Gastrocnemius medialis (tissue), 4 donors: Measurements from ENCODE around the gene PRR5.
"Not testable (repeated sequence)": the region's sequence is repeated elsewhere in the genome, so short reads cannot be mapped to it uniquely, and the experiment has no call there.

Experiments
- POLR2A ChIP-seq, 2 donors: fragments of 450-650 bp; IDR thresholded peaks; one replicate each; pipeline ENCODE4 v1.6.1; 2017; ENCODE audit warnings: antibody characterized with exemption in 2 of 2, mild to moderate bottlenecking in 2 of 2, moderate library complexity in 2 of 2
- TF ChIP-seq, protein P1 (sequence below), 5 experiments: fragments of 450-650 bp in 3 of 5; fragments of 200-600 bp in 2 of 5; sonication (generic) in 2 of 5; IDR thresholded peaks in 4 of 5; conservative IDR thresholded peaks in 1 of 5; 1 replicate in 4 of 5; 2 replicates in 1 of 5; pipeline ENCODE4 v1.5.1; 2016 to 2019; ENCODE audit warnings: antibody characterized with exemption in 5 of 5, mild to moderate bottlenecking in 3 of 5, moderate library complexity in 3 of 5

DNA sequence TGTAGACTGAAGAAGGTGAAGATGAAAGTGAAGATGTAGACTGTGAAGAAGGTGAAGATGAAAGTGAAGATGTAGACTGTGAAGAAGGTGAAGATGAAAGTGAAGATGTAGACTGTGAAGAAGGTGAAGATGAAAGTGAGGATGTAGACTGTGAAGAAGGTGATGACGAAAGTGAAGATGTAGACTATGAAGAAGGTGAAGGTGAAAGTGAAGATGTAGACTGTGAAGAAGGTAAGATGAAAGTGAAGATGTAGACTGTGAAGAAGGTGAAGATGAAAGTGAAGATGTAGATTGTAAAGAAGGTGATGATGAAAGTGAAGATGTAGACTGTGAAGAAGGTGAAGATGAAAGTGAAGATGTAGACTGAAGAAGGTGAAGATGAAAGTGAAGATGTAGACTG is 49.1 kb upstream of the PRR5 start:
- TF ChIP-seq, protein P1, sequence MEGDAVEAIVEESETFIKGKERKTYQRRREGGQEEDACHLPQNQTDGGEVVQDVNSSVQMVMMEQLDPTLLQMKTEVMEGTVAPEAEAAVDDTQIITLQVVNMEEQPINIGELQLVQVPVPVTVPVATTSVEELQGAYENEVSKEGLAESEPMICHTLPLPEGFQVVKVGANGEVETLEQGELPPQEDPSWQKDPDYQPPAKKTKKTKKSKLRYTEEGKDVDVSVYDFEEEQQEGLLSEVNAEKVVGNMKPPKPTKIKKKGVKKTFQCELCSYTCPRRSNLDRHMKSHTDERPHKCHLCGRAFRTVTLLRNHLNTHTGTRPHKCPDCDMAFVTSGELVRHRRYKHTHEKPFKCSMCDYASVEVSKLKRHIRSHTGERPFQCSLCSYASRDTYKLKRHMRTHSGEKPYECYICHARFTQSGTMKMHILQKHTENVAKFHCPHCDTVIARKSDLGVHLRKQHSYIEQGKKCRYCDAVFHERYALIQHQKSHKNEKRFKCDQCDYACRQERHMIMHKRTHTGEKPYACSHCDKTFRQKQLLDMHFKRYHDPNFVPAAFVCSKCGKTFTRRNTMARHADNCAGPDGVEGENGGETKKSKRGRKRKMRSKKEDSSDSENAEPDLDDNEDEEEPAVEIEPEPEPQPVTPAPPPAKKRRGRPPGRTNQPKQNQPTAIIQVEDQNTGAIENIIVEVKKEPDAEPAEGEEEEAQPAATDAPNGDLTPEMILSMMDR (IDR thresholded peaks at IDR 0.05 in 4 of 5, conservative IDR thresholded peaks at IDR 0.05 in 1 of 5), result not testable (repeated sequence)
- TF ChIP-seq POLR2A (IDR thresholded peaks at IDR 0.05), result not testable (repeated sequence)
